Breast epithelium (tissue), 3 donors: ENCODE results near the gene REPS2.

Source experiments
- POLR2A ChIP-seq: fragments of 450-650 bp; IDR thresholded peaks from one replicate; pipeline ENCODE4 v1.6.1; 2016; ENCODE audit warnings: antibody characterized with exemption, mild to moderate bottlenecking, moderate library complexity
- POLR2AphosphoS5 ChIP-seq, 3 donors: sonication (generic); formaldehyde crosslinking; IDR thresholded peaks; one replicate each; pipeline ENCODE4 v1.6.1; 2017; ENCODE audit warnings: antibody characterized with exemption in 3 of 3
- TF ChIP-seq, protein P1 (sequence below), 3 donors: fragments of 450-650 bp; IDR thresholded peaks; one replicate each; pipeline ENCODE4 v1.5.1; 2016 to 2017; ENCODE audit warnings: antibody characterized with exemption in 3 of 3, mild to moderate bottlenecking in 3 of 3, moderate library complexity in 3 of 3

DNA sequence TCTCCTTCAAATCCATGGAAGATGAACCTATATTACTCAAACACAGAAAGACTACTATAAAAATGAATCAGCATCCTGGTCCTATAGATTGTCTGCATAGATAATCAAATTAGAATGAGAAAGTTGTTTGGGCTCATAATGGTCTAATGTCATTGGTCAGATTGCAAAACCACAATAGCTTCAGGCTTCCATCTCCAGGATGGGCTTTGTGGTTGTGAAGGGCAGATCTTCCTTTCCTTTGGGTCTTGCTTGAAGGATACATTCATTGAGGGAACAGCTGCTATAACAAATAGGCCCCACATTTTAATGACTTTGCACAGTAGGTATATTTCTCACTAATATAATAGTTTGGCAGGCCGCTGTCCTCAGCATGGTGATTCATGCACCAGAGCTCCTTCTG lies 94.3 kb downstream of the REPS2 start:
- TF ChIP-seq, protein P1, sequence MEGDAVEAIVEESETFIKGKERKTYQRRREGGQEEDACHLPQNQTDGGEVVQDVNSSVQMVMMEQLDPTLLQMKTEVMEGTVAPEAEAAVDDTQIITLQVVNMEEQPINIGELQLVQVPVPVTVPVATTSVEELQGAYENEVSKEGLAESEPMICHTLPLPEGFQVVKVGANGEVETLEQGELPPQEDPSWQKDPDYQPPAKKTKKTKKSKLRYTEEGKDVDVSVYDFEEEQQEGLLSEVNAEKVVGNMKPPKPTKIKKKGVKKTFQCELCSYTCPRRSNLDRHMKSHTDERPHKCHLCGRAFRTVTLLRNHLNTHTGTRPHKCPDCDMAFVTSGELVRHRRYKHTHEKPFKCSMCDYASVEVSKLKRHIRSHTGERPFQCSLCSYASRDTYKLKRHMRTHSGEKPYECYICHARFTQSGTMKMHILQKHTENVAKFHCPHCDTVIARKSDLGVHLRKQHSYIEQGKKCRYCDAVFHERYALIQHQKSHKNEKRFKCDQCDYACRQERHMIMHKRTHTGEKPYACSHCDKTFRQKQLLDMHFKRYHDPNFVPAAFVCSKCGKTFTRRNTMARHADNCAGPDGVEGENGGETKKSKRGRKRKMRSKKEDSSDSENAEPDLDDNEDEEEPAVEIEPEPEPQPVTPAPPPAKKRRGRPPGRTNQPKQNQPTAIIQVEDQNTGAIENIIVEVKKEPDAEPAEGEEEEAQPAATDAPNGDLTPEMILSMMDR (IDR thresholded peaks at IDR 0.05), result no peak
- TF ChIP-seq POLR2A, result no peak
- no peak for TF ChIP-seq POLR2AphosphoS5 (IDR thresholded peaks at IDR 0.05)
